ENCODE measurements around the gene PCDH1. TPM values are rescaled to one million over a fixed set of nuclear protein-coding genes. Genes with fewer than 3 reads are reported as not detected.
A peak's percentile ranks its signal among the peaks of the same experiment; 100 is the strongest.

PCDH1 gene
- total RNA-seq, 1 donor from 2014 or later, result 16.1 TPM

- DNase-seq, result peak; percentile 47
- intact Hi-C loops (cut with micrococcal nuclease), result loop anchor here (10.0 kb wide), 1 partner anchor 171 kb away; no protein-coding TSS in a partner anchor
- Histone ChIP-seq H3K4me1 (peaks cover 94% of the 10 kb centered on the region), H3K27ac (replicated peaks) (peak overlapping the region; percentile 95), H3K27me3 (ENCODE audit: low read depth) (peaks cover 82% of the 10 kb centered on the region), H3K9me3 (replicated peaks) (no peaks in the 10 kb centered on the region), H3K36me3 (no peaks in the 10 kb centered on the region), H3K4me3 (peak overlapping the region; percentile 83)
- TF ChIP-seq CTCF (IDR thresholded peaks at IDR 0.05; ENCODE audit: borderline replicate concordance), result no peak
Observed at GRCh38 chr5:141875795-141876627, 2.2 kb downstream of the PCDH1 start.

GRCh38 chr5:141875022-141875740 lies 3.0 kb downstream of the PCDH1 start:
- TF ChIP-seq CTCF (IDR thresholded peaks at IDR 0.05; ENCODE audit: borderline replicate concordance), result no peak
- DNase-seq, result peak; percentile 13
- intact Hi-C loops (cut with micrococcal nuclease), result loop anchor here (10.0 kb wide), 1 partner anchor 170 kb away; no protein-coding TSS in a partner anchor
- no peaks in the 10 kb centered on the region for H3K36me3 ChIP-seq
- H3K4me3 ChIP-seq, result peak overlapping the region; percentile 83
- H3K9me3 ChIP-seq (replicated peaks), result no peaks in the 10 kb centered on the region
- H3K27ac ChIP-seq (replicated peaks), result peak overlapping the region; percentile 95
- H3K27me3 ChIP-seq (ENCODE audit: low read depth), result peaks cover 82% of the 10 kb centered on the region
- H3K4me1 ChIP-seq, result peaks cover 94% of the 10 kb centered on the region

- peak; percentile 27 for DNase-seq
- Histone ChIP-seq H3K27me3 (ENCODE audit: low read depth) (peaks cover 79% of the 10 kb centered on the region), H3K27ac (replicated peaks) (peak overlapping the region; percentile 95), H3K4me3 (peak overlapping the region; percentile 83), H3K9me3 (replicated peaks) (no peaks in the 10 kb centered on the region), H3K4me1 (peaks cover 93% of the 10 kb centered on the region), H3K36me3 (no peaks in the 10 kb centered on the region)
- no peak for TF ChIP-seq CTCF (IDR thresholded peaks at IDR 0.05; ENCODE audit: borderline replicate concordance)
- intact Hi-C loops (cut with micrococcal nuclease), result loop anchor here (10.0 kb wide), 1 partner anchor 170 kb away; no protein-coding TSS in a partner anchor
Observed at GRCh38 chr5:141874262-141874964, 3.8 kb downstream of the PCDH1 start.

GRCh38 chr5:141873933-141874261 lies 4.3 kb downstream of the PCDH1 start:
- Histone ChIP-seq H3K4me1 (peaks cover 93% of the 10 kb centered on the region), H3K36me3 (peaks cover 3% of the 10 kb centered on the region), H3K9me3 (replicated peaks) (no peaks in the 10 kb centered on the region), H3K27me3 (ENCODE audit: low read depth) (peaks cover 79% of the 10 kb centered on the region), H3K4me3 (peak overlapping the region; percentile 83), H3K27ac (replicated peaks) (peak overlapping the region; percentile 95)
- no peak for DNase-seq
- intact Hi-C loops (cut with micrococcal nuclease), result loop anchor here (10.0 kb wide), 1 partner anchor 169 kb away; no protein-coding TSS in a partner anchor
- no peak for TF ChIP-seq CTCF (IDR thresholded peaks at IDR 0.05; ENCODE audit: borderline replicate concordance)
